Ammon's horn (tissue), 1 donor: ENCODE measurements around the gene SYTL2.

Experiments used
- DNase-seq: peaks from one replicate; pipeline ENCODE4 v3.0.0-alpha.2; 2016; ENCODE audit warnings: low spot score

Gene SYTL2

GRCh38 chr11:85732965-85733364 is 78.0 kb downstream of the SYTL2 start:
- DNase-seq = no peak

GRCh38 chr11:85726381-85726780 is 84.6 kb downstream of the SYTL2 start:
- DNase-seq = no peak

GRCh38 chr11:85725510-85726258 is 85.3 kb downstream of the SYTL2 start:
- DNase-seq = no peak

GRCh38 chr11:85724748-85725465 is 86.0 kb downstream of the SYTL2 start:
- no peak for DNase-seq

- no peak for DNase-seq
Measured at GRCh38 chr11:85723088-85723487, 87.9 kb downstream of the SYTL2 start.

- DNase-seq = no peak
Measured at GRCh38 chr11:85721191-85721590, 89.8 kb downstream of the SYTL2 start.

GRCh38 chr11:85718991-85719807 is 91.7 kb downstream of the SYTL2 start:
- peak; percentile 69 for DNase-seq

- DNase-seq = no peak
Measured at GRCh38 chr11:85718126-85718943, 92.6 kb downstream of the SYTL2 start.

- no peak for DNase-seq
Measured at GRCh38 chr11:85717429-85717828, 93.5 kb downstream of the SYTL2 start.

GRCh38 chr11:85712953-85713352 is 98.0 kb downstream of the SYTL2 start:
- no peak for DNase-seq

GRCh38 chr11:85710917-85711316 is 100.0 kb downstream of the SYTL2 start:
- no peak for DNase-seq

GRCh38 chr11:85709941-85710702 is 100.8 kb downstream of the SYTL2 start:
- no peak for DNase-seq

- DNase-seq = no peak
Measured at GRCh38 chr11:85705800-85706199, 105.1 kb downstream of the SYTL2 start.

- DNase-seq = no peak
Measured at GRCh38 chr11:85704967-85705366, 106.0 kb downstream of the SYTL2 start.

GRCh38 chr11:85699957-85700741 is 110.8 kb downstream of the SYTL2 start:
- DNase-seq = no peak

GRCh38 chr11:85698195-85698594 is 112.7 kb downstream of the SYTL2 start:
- DNase-seq = no peak

GRCh38 chr11:85697747-85698146 is 113.2 kb downstream of the SYTL2 start:
- DNase-seq = no peak

- no peak for DNase-seq
Measured at GRCh38 chr11:85695546-85695945, 115.4 kb downstream of the SYTL2 start.

GRCh38 chr11:85694385-85694980 is 116.5 kb downstream of the SYTL2 start:
- peak; percentile 55 for DNase-seq
